ENCODE data around the gene SRCAP.

DNA sequence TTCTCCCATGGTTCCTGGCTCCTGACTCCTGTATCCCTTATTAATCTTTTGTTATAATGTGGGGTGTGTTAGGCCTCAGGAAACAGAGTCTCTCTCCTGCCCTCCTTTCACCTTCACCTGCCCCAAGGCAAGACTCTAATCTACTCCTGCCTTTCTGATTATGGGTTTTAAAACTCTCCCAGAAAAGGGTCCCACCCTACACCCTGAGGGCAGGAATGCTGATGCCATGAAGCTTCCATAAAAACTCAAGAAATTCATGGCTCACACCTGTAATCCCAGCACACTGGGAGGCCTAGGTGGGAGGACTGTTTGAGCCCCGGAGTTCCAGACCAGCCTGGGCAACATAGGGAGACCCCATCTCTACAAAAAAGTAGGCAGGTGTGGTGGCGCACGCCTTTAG is 18.6 kb upstream of the SRCAP start:
- TF ChIP-seq ZNF707 (tag by site-specific recombination; IDR thresholded peaks at IDR 0.05) (no peak), ZNF121 (tag by site-specific recombination; IDR thresholded peaks at IDR 0.05) (no peak)
- TF ChIP-seq, protein P1, sequence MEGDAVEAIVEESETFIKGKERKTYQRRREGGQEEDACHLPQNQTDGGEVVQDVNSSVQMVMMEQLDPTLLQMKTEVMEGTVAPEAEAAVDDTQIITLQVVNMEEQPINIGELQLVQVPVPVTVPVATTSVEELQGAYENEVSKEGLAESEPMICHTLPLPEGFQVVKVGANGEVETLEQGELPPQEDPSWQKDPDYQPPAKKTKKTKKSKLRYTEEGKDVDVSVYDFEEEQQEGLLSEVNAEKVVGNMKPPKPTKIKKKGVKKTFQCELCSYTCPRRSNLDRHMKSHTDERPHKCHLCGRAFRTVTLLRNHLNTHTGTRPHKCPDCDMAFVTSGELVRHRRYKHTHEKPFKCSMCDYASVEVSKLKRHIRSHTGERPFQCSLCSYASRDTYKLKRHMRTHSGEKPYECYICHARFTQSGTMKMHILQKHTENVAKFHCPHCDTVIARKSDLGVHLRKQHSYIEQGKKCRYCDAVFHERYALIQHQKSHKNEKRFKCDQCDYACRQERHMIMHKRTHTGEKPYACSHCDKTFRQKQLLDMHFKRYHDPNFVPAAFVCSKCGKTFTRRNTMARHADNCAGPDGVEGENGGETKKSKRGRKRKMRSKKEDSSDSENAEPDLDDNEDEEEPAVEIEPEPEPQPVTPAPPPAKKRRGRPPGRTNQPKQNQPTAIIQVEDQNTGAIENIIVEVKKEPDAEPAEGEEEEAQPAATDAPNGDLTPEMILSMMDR (tag by site-specific recombination; IDR thresholded peaks at IDR 0.05) = no peak

Measured in HEK293 (cell line).